CD14-positive monocyte (primary cell): ENCODE results near the gene MYCBP2. TPM values are rescaled to one million over a fixed set of nuclear protein-coding genes. Genes with fewer than 3 reads are reported as not detected.

ENCODE experiments used
- DNase-seq, 3 donors: peaks; one replicate each; pipeline ENCODE4 v3.0.0-alpha.2; 2011 to 2022
- H2AFZ ChIP-seq: 2 replicates; pipeline ENCODE4 v1.6.0; 2012; ENCODE audit warnings: mild to moderate bottlenecking, low read depth, low read length, inconsistent platforms; ENCODE audit not compliant: insufficient read depth, poor library complexity, severe bottlenecking
- H3K27ac ChIP-seq, 2 donors: 1 replicate in 1 of 2; 2 replicates in 1 of 2; pipeline ENCODE4 v1.5.1; 2012 to 2013; ENCODE audit warnings: low read length in 2 of 2, control low read depth in 1 of 2, inconsistent platforms in 1 of 2, low read depth in 1 of 2, mild to moderate bottlenecking in 1 of 2
- H3K27me3 ChIP-seq, 2 donors: one replicate each; pipeline versions ENCODE4 v1.6.0 to v1.6.1; 2011 to 2013; ENCODE audit warnings: low read length in 2 of 2; ENCODE audit not compliant: control insufficient read depth in 2 of 2, insufficient read depth in 2 of 2
- H3K36me3 ChIP-seq, 2 donors: replicated peaks in 1 of 2; 1 replicate in 1 of 2; 2 replicates in 1 of 2; pipeline versions ENCODE4 v1.5.1 to v1.6.1; 2012 to 2013; ENCODE audit warnings: low read length in 2 of 2, control low read depth in 1 of 2, inconsistent platforms in 1 of 2, mild to moderate bottlenecking in 1 of 2; ENCODE audit not compliant: insufficient read depth in 2 of 2, control insufficient read depth in 1 of 2
- H3K4me1 ChIP-seq, 2 donors: 1 replicate in 1 of 2; 2 replicates in 1 of 2; pipeline versions ENCODE4 v1.5.1 to v1.6.1; 2012 to 2013; ENCODE audit warnings: low read length in 2 of 2, control low read depth in 1 of 2, inconsistent platforms in 1 of 2, mild to moderate bottlenecking in 1 of 2, moderate library complexity in 1 of 2; ENCODE audit not compliant: insufficient read depth in 2 of 2, control insufficient read depth in 1 of 2
- H3K4me2 ChIP-seq: replicated peaks from 2 replicates; pipeline ENCODE3; 2012; ENCODE audit warnings: low read length, moderate library complexity, mild to moderate bottlenecking; ENCODE audit not compliant: poor library complexity, severe bottlenecking; ENCODE audit errors: extremely low read depth
- H3K4me3 ChIP-seq, 3 experiments: fragments of 200-600 bp in 1 of 3; sonication (generic) in 1 of 3; replicated peaks in 1 of 3; 1 replicate in 2 of 3; 2 replicates in 1 of 3; pipeline ENCODE4 v1.5.1; 2011 to 2013; ENCODE audit warnings: low read length in 3 of 3, mild to moderate bottlenecking in 3 of 3, control low read depth in 2 of 3, low read depth in 2 of 3, inconsistent platforms in 1 of 3, moderate library complexity in 1 of 3
- H3K79me2 ChIP-seq: 2 replicates; pipeline ENCODE4 v1.6.0; 2012; ENCODE audit warnings: mild to moderate bottlenecking, control low read depth, inconsistent platforms, low read length, moderate library complexity; ENCODE audit not compliant: insufficient read depth
- H3K9ac ChIP-seq: 2 replicates; pipeline ENCODE4 v1.6.0; 2017; ENCODE audit warnings: low read length, mild to moderate bottlenecking; ENCODE audit not compliant: insufficient read depth, poor library complexity, severe bottlenecking
- H3K9me3 ChIP-seq, 2 donors: replicated peaks in 1 of 2; 1 replicate in 1 of 2; 2 replicates in 1 of 2; pipeline versions ENCODE4 v1.5.1 to v1.6.1; 2012 to 2013; ENCODE audit warnings: low read length in 2 of 2, control low read depth in 1 of 2; ENCODE audit not compliant: control insufficient read depth in 1 of 2, insufficient read depth in 1 of 2
- H4K20me1 ChIP-seq: 2 replicates; pipeline ENCODE4 v1.6.0; 2012; ENCODE audit warnings: mild to moderate bottlenecking, low read length, control low read depth, moderate library complexity; ENCODE audit not compliant: insufficient read depth
- H3K27ac Mint-ChIP-seq, 7 donors: one replicate each; pipeline ENCODE4 v1.8.0; 2020; ENCODE audit warnings: mild to moderate bottlenecking in 7 of 7, mixed read lengths in 7 of 7, moderate library complexity in 6 of 7, inconsistent platforms in 2 of 7
- H3K27me3 Mint-ChIP-seq, 3 donors: one replicate each; pipeline ENCODE4 v1.8.0; 2021 to 2022; ENCODE audit warnings: low read depth in 3 of 3, mild to moderate bottlenecking in 3 of 3, mixed read lengths in 3 of 3, moderate library complexity in 3 of 3, inconsistent platforms in 1 of 3
- H3K36me3 Mint-ChIP-seq, 2 donors: one replicate each; pipeline ENCODE4 v1.8.0; 2020; ENCODE audit warnings: mixed read lengths in 2 of 2, inconsistent platforms in 1 of 2, mild to moderate bottlenecking in 1 of 2
- H3K4me1 Mint-ChIP-seq: one replicate; pipeline ENCODE4 v1.8.0; 2020; ENCODE audit warnings: mild to moderate bottlenecking, mixed read lengths
- H3K4me3 Mint-ChIP-seq, 2 donors: one replicate each; pipeline ENCODE4 v1.8.0; 2020; ENCODE audit warnings: mild to moderate bottlenecking in 2 of 2, mixed read lengths in 2 of 2, moderate library complexity in 1 of 2
- H3K9me3 Mint-ChIP-seq, 7 donors: one replicate each; pipeline ENCODE4 v1.8.0; 2020 to 2022; ENCODE audit warnings: mixed read lengths in 7 of 7, mild to moderate bottlenecking in 6 of 7, moderate library complexity in 6 of 7, inconsistent platforms in 2 of 7
- WGBS: methylation state at CpG from one replicate; pipeline ENCODE4 v1.1.5; 2013; ENCODE audit warnings: missing lambda C conversion rate; ENCODE audit not compliant: insufficient coverage; 5-methylcytosine and 5-hydroxymethylcytosine counted together
- intact Hi-C, 2 donors: fragments of 100-400 bp; cut with micrococcal nuclease; formaldehyde crosslinking; loops; one replicate each; pipeline versions ENCODE4 v1.15.0 to v1.15.1; 2023
- polyA plus RNA-seq, 3 donors: library from polyadenylated mRNA; depleted of rRNA in 1 of 3; unstranded in 2 of 3; stranded (reverse) in 1 of 3; fragments of 300-500 nt in 2 of 3; fragments of >200 nt in 1 of 3; fragmentation: Illumina TruSeq in 2 of 3; gene quantifications; 1 replicate in 2 of 3; 2 replicates in 1 of 3; pipeline ENCODE4 v1.2.3, GENCODE V29; 2012 to 2021
- TF ChIP-seq, protein P1 (sequence below): fragments of 200-600 bp; IDR thresholded peaks from one replicate; pipeline ENCODE4 v1.8.0; 2022; ENCODE audit warnings: antibody characterized with exemption, mild to moderate bottlenecking

The MYCBP2 gene
- polyA plus RNA-seq, 3 donors, result 7.6 to 51.5 (median 14.4) TPM

DNA sequence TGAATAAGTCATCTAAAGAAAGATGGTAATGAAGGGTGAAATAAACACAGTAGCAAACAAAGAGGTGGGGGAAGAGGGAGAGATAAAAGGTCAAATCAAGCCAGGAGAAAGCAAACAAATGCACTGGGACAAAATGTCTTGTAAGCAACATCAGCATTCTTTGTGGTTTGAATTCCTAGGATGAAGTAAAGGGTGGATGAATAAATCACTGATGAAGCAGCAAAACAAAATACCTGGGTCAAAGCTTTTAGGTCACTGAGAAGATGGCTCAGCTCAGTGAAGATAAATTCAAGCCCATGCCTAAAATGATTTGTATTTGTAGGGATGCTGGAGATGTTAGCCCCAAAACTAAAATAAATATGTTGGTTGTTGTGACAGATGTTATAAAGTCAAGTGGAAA, 213.4 kb downstream of the MYCBP2 start:
- Histone ChIP-seq H3K4me2 (no peak overlapping the region), H3K9ac (no peak overlapping the region), H2AFZ (no peak overlapping the region), H3K4me3 (no peak overlapping the region), H3K9me3 (peaks cover 8 to 11% of the 10 kb centered on the region in 2 donors), H3K27me3 (no peaks in the 10 kb centered on the region), H3K4me1 (no peaks in the 10 kb centered on the region), H3K27ac (no peak overlapping the region), H3K79me2 (no peaks in the 10 kb centered on the region), H3K36me3 (peaks cover 53 to 89% of the 10 kb centered on the region in 2 donors), H4K20me1 (no peaks in the 10 kb centered on the region)
- H3K9me3 Mint-ChIP-seq, result peaks cover 5 to 16% (median 11%) of the 10 kb centered on the region in 7 donors
- no peaks in the 10 kb centered on the region for H3K27me3 Mint-ChIP-seq
- no peak for DNase-seq
- H3K36me3 Mint-ChIP-seq, result peaks cover 58 to 63% of the 10 kb centered on the region in 2 donors
- no peaks in the 10 kb centered on the region for H3K4me1 Mint-ChIP-seq
- no peak overlapping the region for H3K27ac Mint-ChIP-seq
- TF ChIP-seq, protein P1, sequence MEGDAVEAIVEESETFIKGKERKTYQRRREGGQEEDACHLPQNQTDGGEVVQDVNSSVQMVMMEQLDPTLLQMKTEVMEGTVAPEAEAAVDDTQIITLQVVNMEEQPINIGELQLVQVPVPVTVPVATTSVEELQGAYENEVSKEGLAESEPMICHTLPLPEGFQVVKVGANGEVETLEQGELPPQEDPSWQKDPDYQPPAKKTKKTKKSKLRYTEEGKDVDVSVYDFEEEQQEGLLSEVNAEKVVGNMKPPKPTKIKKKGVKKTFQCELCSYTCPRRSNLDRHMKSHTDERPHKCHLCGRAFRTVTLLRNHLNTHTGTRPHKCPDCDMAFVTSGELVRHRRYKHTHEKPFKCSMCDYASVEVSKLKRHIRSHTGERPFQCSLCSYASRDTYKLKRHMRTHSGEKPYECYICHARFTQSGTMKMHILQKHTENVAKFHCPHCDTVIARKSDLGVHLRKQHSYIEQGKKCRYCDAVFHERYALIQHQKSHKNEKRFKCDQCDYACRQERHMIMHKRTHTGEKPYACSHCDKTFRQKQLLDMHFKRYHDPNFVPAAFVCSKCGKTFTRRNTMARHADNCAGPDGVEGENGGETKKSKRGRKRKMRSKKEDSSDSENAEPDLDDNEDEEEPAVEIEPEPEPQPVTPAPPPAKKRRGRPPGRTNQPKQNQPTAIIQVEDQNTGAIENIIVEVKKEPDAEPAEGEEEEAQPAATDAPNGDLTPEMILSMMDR, result no peak
- intact Hi-C loops, result no loop called here
- H3K4me3 Mint-ChIP-seq, result no peak overlapping the region

DNA sequence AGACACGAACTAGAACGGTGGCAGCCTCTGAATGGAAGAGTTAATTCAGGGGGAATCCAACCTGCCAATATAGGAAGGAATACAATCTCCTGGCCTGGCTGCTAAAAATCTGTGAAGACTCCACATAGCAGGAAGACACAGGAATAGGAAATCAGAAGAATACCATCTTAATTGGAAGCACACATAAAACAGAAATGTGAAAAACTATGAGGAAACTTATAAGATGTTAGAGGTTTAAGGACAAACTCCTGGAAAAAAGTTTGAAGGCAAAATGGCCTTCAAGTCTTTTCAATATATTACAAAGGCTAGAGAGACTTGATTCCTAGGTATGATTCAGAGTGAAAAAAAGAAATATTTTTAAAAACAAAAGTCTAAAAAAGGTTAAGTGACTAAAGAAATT, 221.8 kb downstream of the MYCBP2 start:
- no peak overlapping the region for H3K4me2 ChIP-seq
- H3K79me2 ChIP-seq, result no peaks in the 10 kb centered on the region
- no peak overlapping the region for H3K4me3 Mint-ChIP-seq
- no peaks in the 10 kb centered on the region for H3K4me1 ChIP-seq
- WGBS, result 100% methylated on average over 2 of the region's 2 CpGs
- DNase-seq, result no peak
- no peaks in the 10 kb centered on the region for H4K20me1 ChIP-seq
- H3K9ac ChIP-seq, result no peak overlapping the region
- TF ChIP-seq, protein P1, result no peak
- H3K27me3 ChIP-seq, result no peaks in the 10 kb centered on the region
- intact Hi-C loops, result no loop called here
- H3K4me1 Mint-ChIP-seq, result no peaks in the 10 kb centered on the region
- no peak overlapping the region for H3K27ac ChIP-seq
- no peaks in the 10 kb centered on the region for H3K9me3 ChIP-seq
- H2AFZ ChIP-seq, result no peak overlapping the region
- H3K27ac Mint-ChIP-seq, result no peak overlapping the region
- H3K36me3 Mint-ChIP-seq, result peaks cover 31 to 45% of the 10 kb centered on the region in 2 donors
- no peaks in the 10 kb centered on the region for H3K27me3 Mint-ChIP-seq
- H3K4me3 ChIP-seq, result no peak overlapping the region
- peaks cover 0 to under 1% (median 0%) of the 10 kb centered on the region in 7 donors for H3K9me3 Mint-ChIP-seq
- H3K36me3 ChIP-seq, result peaks cover 26 to 70% of the 10 kb centered on the region in 2 donors
